Gastroesophageal sphincter (tissue), 3 donors: ENCODE results near the gene RANBP17.

Experiments used
- CTCF ChIP-seq, 4 experiments: fragments of 200-600 bp in 2 of 4; fragments of 450-650 bp in 2 of 4; sonication (generic) in 1 of 4; IDR thresholded peaks; one replicate each; pipeline ENCODE4 v1.5.1; 2017 to 2019; ENCODE audit warnings: antibody characterized with exemption in 4 of 4, mild to moderate bottlenecking in 2 of 4, moderate library complexity in 2 of 4
- EP300 ChIP-seq: sonication (generic); formaldehyde crosslinking; IDR thresholded peaks from one replicate; pipeline ENCODE4 v1.6.1; 2017; ENCODE audit warnings: antibody characterized with exemption, mild to moderate bottlenecking
- POLR2A ChIP-seq, 2 donors: fragments of 450-650 bp; IDR thresholded peaks; one replicate each; pipeline ENCODE4 v1.6.1; 2017; ENCODE audit warnings: antibody characterized with exemption in 2 of 2, mild to moderate bottlenecking in 2 of 2, moderate library complexity in 1 of 2
- POLR2AphosphoS5 ChIP-seq: sonication (generic); formaldehyde crosslinking; IDR thresholded peaks from one replicate; pipeline ENCODE4 v1.6.1; 2017; ENCODE audit warnings: antibody characterized with exemption

- TF ChIP-seq EP300 (no peak), CTCF (IDR thresholded peaks at IDR 0.05) (no peak), POLR2A (IDR thresholded peaks at IDR 0.05) (no peak), POLR2AphosphoS5 (no peak)
Observed at GRCh38 chr5:170846846-170847245, 15.0 kb upstream of the RANBP17 start.
